NCI-H2107 treated with DMSO at 0.1 percent for 48 hours (cell line): Measurements from ENCODE around the gene DDX39A.
A peak's percentile ranks its signal among the peaks of the same experiment; 100 is the strongest.
"Not testable (repeated sequence)": the region's sequence is repeated elsewhere in the genome, so short reads cannot be mapped to it uniquely, and the experiment has no call there.

Experiments
- DNase-seq: peaks from one replicate; lab custom pipeline; 2025; ENCODE audit not compliant: unreplicated experiment; lab: John Stamatoyannopoulos, UW

DDX39A gene

DNA sequence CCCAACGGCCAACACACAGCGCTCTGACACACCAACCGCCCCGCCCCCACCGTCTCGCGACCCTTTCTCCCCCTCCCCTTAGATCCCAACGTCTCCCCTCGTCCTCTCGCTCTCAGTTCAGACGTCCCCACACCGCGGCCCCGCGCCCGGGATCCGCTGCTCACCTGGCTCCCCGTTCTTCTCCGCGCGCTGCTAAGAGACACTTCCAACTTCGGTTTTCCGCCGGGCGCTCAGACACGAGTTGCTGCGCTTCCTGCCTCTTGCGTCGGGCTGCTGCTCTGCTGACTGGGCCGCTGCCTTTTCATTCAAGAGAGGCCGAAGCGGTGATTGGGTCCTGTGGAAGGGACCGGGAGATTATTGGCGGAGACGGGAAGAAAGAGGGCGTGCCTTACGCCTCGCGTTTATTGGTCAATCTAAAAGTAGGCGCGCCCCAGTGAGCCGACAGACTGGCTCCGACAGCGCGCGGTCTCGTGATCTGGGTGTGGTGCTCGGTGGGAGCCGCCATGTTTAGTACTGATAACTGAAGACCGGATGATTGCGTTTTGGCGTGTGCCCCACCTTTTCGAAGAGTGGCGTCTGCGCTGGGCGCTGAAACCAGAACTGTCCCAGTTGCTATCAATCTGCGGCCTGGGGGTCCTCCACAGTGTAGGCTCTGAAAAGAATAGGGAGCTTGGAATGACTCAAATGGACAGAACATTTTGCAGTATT is at the start of gene DDX39A:
Gene DDX39A, minus strand, starts transcription at position 236 of the 708 bp plus-strand sequence. CDS start 6,121 bp downstream, outside the sequence.
- peak; percentile 97 for DNase-seq

- DNase-seq: no peak
Measured at GRCh38 chr19:14467816-14468215, 48.7 kb upstream of the DDX39A start.

- DNase-seq: no peak
Measured at GRCh38 chr19:14467391-14467790, 48.2 kb upstream of the DDX39A start.

DNA sequence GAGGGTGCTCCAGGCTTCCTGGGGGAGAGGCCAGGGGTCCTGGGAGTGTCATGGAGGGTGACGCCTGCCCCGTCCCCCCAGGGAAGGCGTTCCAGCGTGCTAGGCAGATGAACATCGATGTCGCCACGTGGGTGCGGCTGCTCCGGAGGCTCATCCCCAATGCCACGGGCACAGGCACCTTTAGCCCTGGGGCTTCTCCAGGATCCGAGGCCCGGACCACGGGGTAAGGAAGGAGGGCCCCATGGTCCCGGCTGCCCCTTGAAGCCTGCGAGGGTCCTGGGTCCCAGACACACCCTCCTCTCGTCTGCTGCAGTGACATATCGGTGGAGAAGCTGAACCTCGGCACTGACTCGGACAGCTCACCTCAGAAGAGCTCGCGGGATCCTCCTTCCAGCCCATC is 44.6 kb upstream of the DDX39A start:
- no peak for DNase-seq

- DNase-seq: not testable (repeated sequence)
Measured at GRCh38 chr19:14462401-14462800, 43.3 kb upstream of the DDX39A start.

DNA sequence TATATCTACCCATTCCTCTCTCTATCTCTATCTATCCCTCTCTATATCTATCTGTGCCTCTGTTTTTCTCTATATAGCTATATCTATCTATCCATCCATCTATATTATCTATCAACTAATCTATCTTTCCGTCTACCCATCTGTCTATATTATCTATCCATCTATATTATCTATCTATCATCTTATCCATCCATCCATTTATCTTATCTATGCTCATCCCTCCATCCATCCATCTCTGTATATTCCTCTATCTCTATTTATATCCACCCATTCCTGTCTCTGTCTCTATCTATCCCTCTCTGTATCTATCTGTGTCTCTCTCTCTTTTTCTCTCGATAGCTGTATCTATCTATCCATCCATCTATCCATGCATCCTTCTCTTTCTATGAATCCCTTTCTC is 41.8 kb upstream of the DDX39A start:
- no peak for DNase-seq

GRCh38 chr19:14459703-14460102 is 40.6 kb upstream of the DDX39A start:
- no peak for DNase-seq

- DNase-seq: not testable (repeated sequence)
Measured at GRCh38 chr19:14452303-14452702, 33.2 kb upstream of the DDX39A start.

GRCh38 chr19:14450876-14451275 is 31.7 kb upstream of the DDX39A start:
- DNase-seq: no peak

- no peak for DNase-seq
Measured at GRCh38 chr19:14450168-14450874, 31.2 kb upstream of the DDX39A start.

DNA sequence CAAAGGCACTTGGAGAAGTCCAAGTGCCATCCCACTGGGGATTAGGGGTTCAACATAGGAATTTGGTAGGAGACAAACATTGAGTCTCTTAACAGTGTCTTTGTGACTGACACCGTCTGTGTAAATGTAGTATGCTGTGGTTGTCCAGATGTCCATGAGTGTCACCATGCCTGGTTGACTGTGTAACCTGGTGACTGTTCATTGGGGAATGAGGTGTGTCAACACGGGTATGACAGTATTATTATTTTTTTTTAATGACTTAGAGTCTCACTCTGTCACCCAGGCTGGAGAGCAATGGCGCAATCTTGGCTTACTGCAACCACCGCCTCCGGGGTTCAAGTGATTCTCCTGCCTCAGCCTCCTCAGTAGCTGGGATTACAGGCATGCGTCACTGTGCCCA is 30.2 kb upstream of the DDX39A start:
- DNase-seq: no peak

- no peak for DNase-seq
Measured at GRCh38 chr19:14446336-14447036, 27.3 kb upstream of the DDX39A start.

GRCh38 chr19:14443632-14444216 is 24.6 kb upstream of the DDX39A start:
- DNase-seq: no peak

- no peak for DNase-seq
Measured at GRCh38 chr19:14442891-14443631, 23.9 kb upstream of the DDX39A start.

DNA sequence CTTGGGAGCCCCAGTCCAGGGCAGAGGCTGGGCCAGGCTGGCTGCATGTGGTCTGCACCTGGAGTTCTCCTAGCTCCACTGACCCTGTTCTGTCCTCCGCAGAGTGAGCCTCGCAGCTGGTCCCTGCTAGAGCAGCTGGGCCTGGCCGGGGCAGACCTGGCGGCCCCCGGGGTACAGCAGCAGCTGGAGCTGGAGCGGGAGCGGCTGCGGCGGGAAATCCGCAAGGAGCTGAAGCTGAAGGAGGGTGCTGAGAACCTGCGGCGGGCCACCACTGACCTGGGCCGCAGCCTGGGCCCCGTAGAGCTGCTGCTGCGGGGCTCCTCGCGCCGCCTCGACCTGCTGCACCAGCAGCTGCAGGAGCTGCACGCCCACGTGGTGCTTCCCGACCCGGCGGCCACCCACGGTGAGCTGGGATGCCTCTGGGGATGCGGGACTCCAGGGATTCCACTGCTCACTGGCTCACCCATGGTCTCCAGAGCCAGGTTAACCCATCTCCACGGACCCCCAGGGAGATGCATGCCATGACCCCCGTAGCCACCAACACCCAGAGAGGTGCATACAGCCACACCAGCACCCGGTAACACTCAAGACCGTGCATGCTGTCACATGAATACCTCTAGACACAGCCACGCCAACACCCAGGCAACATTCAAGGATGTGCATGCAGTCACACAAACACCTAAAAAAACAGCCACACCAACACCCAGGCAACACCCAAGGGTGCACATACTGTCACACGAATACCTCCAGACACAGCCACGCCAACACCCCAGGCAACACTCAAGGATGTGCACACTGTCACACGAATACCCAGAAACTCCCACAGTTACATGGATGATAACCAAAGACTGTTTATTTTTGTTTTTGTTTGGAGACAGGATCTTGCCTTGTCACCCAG is 22.1 kb upstream of the DDX39A start:
- no peak for DNase-seq

GRCh38 chr19:14440049-14440448 is 20.9 kb upstream of the DDX39A start:
- DNase-seq: no peak

DNA sequence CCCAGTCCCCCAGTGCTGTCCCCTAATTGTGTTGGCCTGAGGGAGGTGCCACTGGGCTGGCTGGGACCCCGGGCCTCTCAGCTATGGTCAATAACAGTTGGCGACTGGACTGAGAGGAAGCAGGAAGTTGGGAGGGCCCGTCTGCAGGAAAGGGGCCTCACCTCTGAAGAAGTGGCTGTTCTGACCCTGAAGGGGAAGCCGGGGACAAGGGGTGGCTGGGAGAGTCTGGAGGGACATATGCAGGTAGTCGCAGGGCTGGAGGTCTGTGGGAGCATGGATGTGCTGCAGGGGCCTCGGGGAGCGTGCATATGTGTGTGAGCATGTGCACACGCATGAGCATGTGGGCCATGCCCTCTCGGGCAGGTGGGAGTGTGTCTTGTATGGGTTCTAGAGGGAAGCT is 19.9 kb upstream of the DDX39A start:
- no peak for DNase-seq

GRCh38 chr19:14437578-14438140 is 18.5 kb upstream of the DDX39A start:
- DNase-seq: no peak

GRCh38 chr19:14435320-14436050 is 16.3 kb upstream of the DDX39A start:
- DNase-seq: no peak
